Tibial nerve (tissue), 4 donors: ENCODE measurements around the gene LARP4.

Experiments
- EP300 ChIP-seq, 2 donors: sonication (generic); formaldehyde crosslinking; IDR thresholded peaks; one replicate each; pipeline ENCODE4 v1.6.1; 2017; ENCODE audit warnings: antibody characterized with exemption in 2 of 2, mild to moderate bottlenecking in 1 of 2
- POLR2A ChIP-seq, 2 donors: fragments of 450-650 bp; IDR thresholded peaks; one replicate each; pipeline ENCODE4 v1.6.1; 2017; ENCODE audit warnings: antibody characterized with exemption in 2 of 2, mild to moderate bottlenecking in 2 of 2, moderate library complexity in 2 of 2
- TF ChIP-seq, protein P1 (sequence below), 5 experiments: fragments of 200-600 bp in 3 of 5; fragments of 450-650 bp in 2 of 5; sonication (generic) in 3 of 5; IDR thresholded peaks; one replicate each; pipeline ENCODE4 v1.5.1; 2016 to 2019; ENCODE audit warnings: antibody characterized with exemption in 5 of 5, mild to moderate bottlenecking in 3 of 5, moderate library complexity in 2 of 5

DNA sequence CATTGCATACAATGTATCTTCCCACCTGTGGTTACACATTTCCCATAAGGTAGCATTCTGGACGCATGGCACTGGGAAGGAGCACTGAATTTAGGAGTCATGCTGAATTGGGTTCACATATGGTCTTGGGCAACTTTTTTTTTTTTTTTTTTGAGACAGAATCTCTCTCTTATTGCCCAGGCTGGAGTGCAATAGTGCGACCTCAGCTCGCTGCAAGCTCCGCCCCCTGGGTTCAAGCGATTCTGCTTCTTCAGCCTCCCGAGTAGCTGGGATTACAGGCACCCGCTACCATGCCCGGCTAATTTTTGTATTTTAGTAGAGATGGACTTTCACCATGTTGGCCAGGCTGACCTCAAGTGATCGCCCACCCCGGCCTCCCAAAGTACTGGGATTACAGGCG, 117.4 kb downstream of the LARP4 start:
- TF ChIP-seq POLR2A (IDR thresholded peaks at IDR 0.05), result no peak
- TF ChIP-seq, protein P1, sequence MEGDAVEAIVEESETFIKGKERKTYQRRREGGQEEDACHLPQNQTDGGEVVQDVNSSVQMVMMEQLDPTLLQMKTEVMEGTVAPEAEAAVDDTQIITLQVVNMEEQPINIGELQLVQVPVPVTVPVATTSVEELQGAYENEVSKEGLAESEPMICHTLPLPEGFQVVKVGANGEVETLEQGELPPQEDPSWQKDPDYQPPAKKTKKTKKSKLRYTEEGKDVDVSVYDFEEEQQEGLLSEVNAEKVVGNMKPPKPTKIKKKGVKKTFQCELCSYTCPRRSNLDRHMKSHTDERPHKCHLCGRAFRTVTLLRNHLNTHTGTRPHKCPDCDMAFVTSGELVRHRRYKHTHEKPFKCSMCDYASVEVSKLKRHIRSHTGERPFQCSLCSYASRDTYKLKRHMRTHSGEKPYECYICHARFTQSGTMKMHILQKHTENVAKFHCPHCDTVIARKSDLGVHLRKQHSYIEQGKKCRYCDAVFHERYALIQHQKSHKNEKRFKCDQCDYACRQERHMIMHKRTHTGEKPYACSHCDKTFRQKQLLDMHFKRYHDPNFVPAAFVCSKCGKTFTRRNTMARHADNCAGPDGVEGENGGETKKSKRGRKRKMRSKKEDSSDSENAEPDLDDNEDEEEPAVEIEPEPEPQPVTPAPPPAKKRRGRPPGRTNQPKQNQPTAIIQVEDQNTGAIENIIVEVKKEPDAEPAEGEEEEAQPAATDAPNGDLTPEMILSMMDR (IDR thresholded peaks at IDR 0.05), result no peak
- no peak for TF ChIP-seq EP300 (IDR thresholded peaks at IDR 0.05)
